GM23338 (cell line): ENCODE measurements around the gene FXYD6. TPM values are rescaled to one million over a fixed set of nuclear protein-coding genes. Genes with fewer than 3 reads are reported as not detected.

Experiments
- ATAC-seq: fragments of 200-7000 bp; cut with Tn5 transposase; 3 replicates; pipeline ENCODE4 v1.9.1; 2020
- DNase-seq: peaks from one replicate; pipeline ENCODE4 v3.0.0-alpha.2; 2015; ENCODE audit warnings: low spot score
- H2AFZ ChIP-seq: fragments of 200-600 bp; sonication (generic); 2 replicates; pipeline ENCODE4 v1.8.0; 2016; ENCODE audit warnings: antibody characterized with exemption, mild to moderate bottlenecking, moderate library complexity
- H3F3A ChIP-seq: fragments of 200-600 bp; sonication (generic); replicated peaks from 2 replicates; pipeline ENCODE4 v1.8.0; 2017; ENCODE audit warnings: antibody characterized with exemption, mixed run types, low read depth
- H3K27ac ChIP-seq: fragments of 200-600 bp; sonication (generic); 2 replicates; pipeline ENCODE4 v1.6.1; 2016; ENCODE audit warnings: low read depth
- H3K27me3 ChIP-seq: fragments of 200-600 bp; sonication (generic); 2 replicates; pipeline ENCODE4 v1.8.0; 2016; ENCODE audit warnings: mild to moderate bottlenecking, mixed run types, moderate library complexity; ENCODE audit not compliant: insufficient read depth
- H3K36me3 ChIP-seq: fragments of 200-600 bp; sonication (generic); 2 replicates; pipeline ENCODE4 v1.8.0; 2016; ENCODE audit warnings: mild to moderate bottlenecking; ENCODE audit not compliant: insufficient read depth
- H3K4me1 ChIP-seq: fragments of 200-600 bp; sonication (generic); 2 replicates; pipeline ENCODE4 v1.8.0; 2016; ENCODE audit warnings: mild to moderate bottlenecking, moderate library complexity; ENCODE audit not compliant: insufficient read depth
- H3K4me2 ChIP-seq: fragments of 200-600 bp; sonication (generic); 2 replicates; pipeline ENCODE4 v1.7.1; 2017; ENCODE audit warnings: mixed run types
- H3K4me3 ChIP-seq: fragments of 200-600 bp; sonication (generic); 2 replicates; pipeline ENCODE4 v1.6.1; 2016; ENCODE audit warnings: mixed run types
- H3K79me2 ChIP-seq: fragments of 200-600 bp; sonication (generic); replicated peaks from 2 replicates; pipeline ENCODE4 v1.8.0; 2017; ENCODE audit warnings: mild to moderate bottlenecking; ENCODE audit not compliant: insufficient read depth
- H3K9me2 ChIP-seq: fragments of 200-600 bp; sonication (generic); 2 replicates; pipeline ENCODE4 v1.8.0; 2017; ENCODE audit not compliant: insufficient read depth
- H4K20me1 ChIP-seq: fragments of 200-600 bp; sonication (generic); replicated peaks from 2 replicates; pipeline ENCODE4 v1.8.0; 2017; ENCODE audit warnings: mild to moderate bottlenecking; ENCODE audit not compliant: insufficient read depth
- H3K27ac Mint-ChIP-seq: 2 replicates; pipeline ENCODE4 v1.8.0; 2020; ENCODE audit warnings: inconsistent platforms, mild to moderate bottlenecking, moderate library complexity, mixed read lengths
- H3K27me3 Mint-ChIP-seq: 3 replicates; pipeline ENCODE4 v1.8.0; 2022; ENCODE audit warnings: low read depth, mild to moderate bottlenecking, moderate library complexity, mixed read lengths, inconsistent platforms; ENCODE audit not compliant: insufficient read depth, poor library complexity
- H3K36me3 Mint-ChIP-seq: 3 replicates; pipeline ENCODE4 v1.8.0; 2021; ENCODE audit warnings: low read depth, mild to moderate bottlenecking, inconsistent platforms, moderate library complexity, mixed read lengths
- H3K4me1 Mint-ChIP-seq: 3 replicates; pipeline ENCODE4 v1.8.0; 2020; ENCODE audit warnings: mild to moderate bottlenecking, inconsistent platforms, mixed read lengths
- H3K4me3 Mint-ChIP-seq: 3 replicates; pipeline ENCODE4 v1.8.0; 2021; ENCODE audit warnings: moderate library complexity, mild to moderate bottlenecking, inconsistent platforms, mixed read lengths
- H3K9me3 Mint-ChIP-seq: 3 replicates; pipeline ENCODE4 v1.8.0; 2020; ENCODE audit warnings: moderate library complexity, mild to moderate bottlenecking, inconsistent platforms, mixed read lengths
- CREB1 ChIP-seq: fragments of 250-450 bp; sonication (Bioruptor Pico); IDR thresholded peaks from 2 replicates; pipeline ENCODE4 v1.5.0; 2020; ENCODE audit warnings: low read depth, mild to moderate bottlenecking, moderate library complexity
- EZH2 ChIP-seq: fragments of 200-600 bp; sonication (generic); IDR thresholded peaks from one replicate; pipeline ENCODE4 v1.8.0; 2017; ENCODE audit warnings: antibody characterized with exemption, mild to moderate bottlenecking, low read depth; ENCODE audit not compliant: unreplicated experiment
- EZH2phosphoT487 ChIP-seq: fragments of 200-600 bp; sonication (generic); IDR thresholded peaks from one replicate; pipeline ENCODE4 v1.8.1; 2018; ENCODE audit warnings: antibody characterized with exemption; ENCODE audit not compliant: unreplicated experiment
- JUNB ChIP-seq: IDR thresholded peaks from one replicate; pipeline ENCODE4 v1.6.1; 2016; ENCODE audit warnings: antibody characterized with exemption; ENCODE audit not compliant: unreplicated experiment
- NANOG ChIP-seq: IDR thresholded peaks from 2 replicates; pipeline ENCODE4 v1.6.1; 2016; ENCODE audit warnings: antibody characterized with exemption, borderline replicate concordance
- POLR2AphosphoS5 ChIP-seq: IDR thresholded peaks from 2 replicates; pipeline ENCODE4 v1.6.1; 2016; ENCODE audit warnings: antibody characterized with exemption, low read depth
- ZNF114 ChIP-seq: fragments of 250-450 bp; sonication (Bioruptor Pico); IDR thresholded peaks from 2 replicates; pipeline ENCODE4 v1.5.0; 2020; ENCODE audit warnings: mild to moderate bottlenecking, moderate library complexity
- ZNF331 ChIP-seq: fragments of 250-450 bp; sonication (Bioruptor Pico); IDR thresholded peaks from 2 replicates; pipeline ENCODE4 v1.5.0; 2020; ENCODE audit warnings: low read depth, mild to moderate bottlenecking, moderate library complexity
- polyA plus RNA-seq: library from polyadenylated mRNA; unstranded; fragments of >200 nt; fragmentation: Nextera tagmentation; extraction: Ambion mirVana; gene quantifications from 2 replicates; pipeline ENCODE4 v1.2.1, GENCODE V29; 2016
- total RNA-seq: library from RNA; depleted of rRNA; stranded (reverse); fragments of >200 nt; shearing (Covaris generic); gene quantifications from 2 replicates; pipeline ENCODE4 v1.2.3, GENCODE V29; 2014
- TF ChIP-seq, protein P1 (sequence below): IDR thresholded peaks from 2 replicates; pipeline ENCODE4 v1.6.1; 2016; ENCODE audit warnings: antibody characterized with exemption
- TF ChIP-seq, protein P2 (sequence below): fragments of 250-450 bp; sonication (Bioruptor Pico); IDR thresholded peaks from 2 replicates; pipeline ENCODE4 v1.5.0; 2020; ENCODE audit warnings: mild to moderate bottlenecking, moderate library complexity
- TF ChIP-seq, protein P3 (sequence below), 2 experiments: fragments of 200-600 bp in 1 of 2; sonication (generic) in 1 of 2; conservative IDR thresholded peaks; 2 replicates each; pipeline versions ENCODE4 v1.5.1 to v1.6.1; 2016 to 2017; ENCODE audit warnings: antibody characterized with exemption in 2 of 2, low read depth in 2 of 2, mild to moderate bottlenecking in 2 of 2, moderate library complexity in 1 of 2

FXYD6 gene
- total and polyA plus RNA-seq, 2 experiments from 2014 or later, result 26.2 to 30.7 TPM

DNA sequence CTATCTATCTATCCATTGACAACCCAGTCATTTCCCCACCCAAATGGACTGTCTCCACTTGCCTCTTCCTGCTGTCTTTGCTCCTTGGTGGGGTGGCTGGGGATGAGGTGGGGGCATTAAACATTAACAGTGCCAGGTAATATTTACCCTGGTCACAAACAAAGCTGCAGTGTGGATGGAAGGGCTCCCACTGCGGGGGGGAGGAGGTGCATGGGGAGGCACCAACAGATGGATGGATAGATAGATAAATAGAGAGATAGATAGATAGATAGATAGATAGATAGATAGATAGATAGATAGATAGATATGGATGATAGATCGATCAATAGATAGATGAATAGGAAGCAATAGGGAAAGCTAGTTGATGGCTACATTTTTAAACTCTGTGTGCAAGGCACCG is 49.6 kb downstream of the FXYD6 start:
- DNase-seq (no peak), ATAC-seq (no peak)
- H3K27me3 ChIP-seq, result no peaks in the 10 kb centered on the region
- Mint-ChIP-seq H3K27ac (no peak overlapping the region), H3K36me3 (no peaks in the 10 kb centered on the region), H3K4me3 (no peak overlapping the region), H3K27me3 (peaks cover 30% of the 10 kb centered on the region), H3K4me1 (peaks cover 39% of the 10 kb centered on the region), H3K9me3 (no peaks in the 10 kb centered on the region)
- no peak overlapping the region for H3K4me2 ChIP-seq
- no peaks in the 10 kb centered on the region for H3K9me2 ChIP-seq
- H3K36me3 ChIP-seq, result no peaks in the 10 kb centered on the region
- H3K79me2 ChIP-seq, result no peaks in the 10 kb centered on the region
- H4K20me1 ChIP-seq, result no peaks in the 10 kb centered on the region
- peaks cover 8% of the 10 kb centered on the region; the same call in 1 of the 2 replicates for H3K4me1 ChIP-seq
- H2AFZ ChIP-seq, result no peak overlapping the region
- no peak overlapping the region for H3K27ac ChIP-seq
- H3K4me3 ChIP-seq, result no peak overlapping the region
- TF ChIP-seq ZNF114 (CRISPR knock-in tag), result no peak
- no peak for TF ChIP-seq JUNB
- TF ChIP-seq EZH2, result no peak
- TF ChIP-seq, protein P1, sequence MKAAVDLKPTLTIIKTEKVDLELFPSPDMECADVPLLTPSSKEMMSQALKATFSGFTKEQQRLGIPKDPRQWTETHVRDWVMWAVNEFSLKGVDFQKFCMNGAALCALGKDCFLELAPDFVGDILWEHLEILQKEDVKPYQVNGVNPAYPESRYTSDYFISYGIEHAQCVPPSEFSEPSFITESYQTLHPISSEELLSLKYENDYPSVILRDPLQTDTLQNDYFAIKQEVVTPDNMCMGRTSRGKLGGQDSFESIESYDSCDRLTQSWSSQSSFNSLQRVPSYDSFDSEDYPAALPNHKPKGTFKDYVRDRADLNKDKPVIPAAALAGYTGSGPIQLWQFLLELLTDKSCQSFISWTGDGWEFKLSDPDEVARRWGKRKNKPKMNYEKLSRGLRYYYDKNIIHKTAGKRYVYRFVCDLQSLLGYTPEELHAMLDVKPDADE, result no peak
- TF ChIP-seq, protein P2, sequence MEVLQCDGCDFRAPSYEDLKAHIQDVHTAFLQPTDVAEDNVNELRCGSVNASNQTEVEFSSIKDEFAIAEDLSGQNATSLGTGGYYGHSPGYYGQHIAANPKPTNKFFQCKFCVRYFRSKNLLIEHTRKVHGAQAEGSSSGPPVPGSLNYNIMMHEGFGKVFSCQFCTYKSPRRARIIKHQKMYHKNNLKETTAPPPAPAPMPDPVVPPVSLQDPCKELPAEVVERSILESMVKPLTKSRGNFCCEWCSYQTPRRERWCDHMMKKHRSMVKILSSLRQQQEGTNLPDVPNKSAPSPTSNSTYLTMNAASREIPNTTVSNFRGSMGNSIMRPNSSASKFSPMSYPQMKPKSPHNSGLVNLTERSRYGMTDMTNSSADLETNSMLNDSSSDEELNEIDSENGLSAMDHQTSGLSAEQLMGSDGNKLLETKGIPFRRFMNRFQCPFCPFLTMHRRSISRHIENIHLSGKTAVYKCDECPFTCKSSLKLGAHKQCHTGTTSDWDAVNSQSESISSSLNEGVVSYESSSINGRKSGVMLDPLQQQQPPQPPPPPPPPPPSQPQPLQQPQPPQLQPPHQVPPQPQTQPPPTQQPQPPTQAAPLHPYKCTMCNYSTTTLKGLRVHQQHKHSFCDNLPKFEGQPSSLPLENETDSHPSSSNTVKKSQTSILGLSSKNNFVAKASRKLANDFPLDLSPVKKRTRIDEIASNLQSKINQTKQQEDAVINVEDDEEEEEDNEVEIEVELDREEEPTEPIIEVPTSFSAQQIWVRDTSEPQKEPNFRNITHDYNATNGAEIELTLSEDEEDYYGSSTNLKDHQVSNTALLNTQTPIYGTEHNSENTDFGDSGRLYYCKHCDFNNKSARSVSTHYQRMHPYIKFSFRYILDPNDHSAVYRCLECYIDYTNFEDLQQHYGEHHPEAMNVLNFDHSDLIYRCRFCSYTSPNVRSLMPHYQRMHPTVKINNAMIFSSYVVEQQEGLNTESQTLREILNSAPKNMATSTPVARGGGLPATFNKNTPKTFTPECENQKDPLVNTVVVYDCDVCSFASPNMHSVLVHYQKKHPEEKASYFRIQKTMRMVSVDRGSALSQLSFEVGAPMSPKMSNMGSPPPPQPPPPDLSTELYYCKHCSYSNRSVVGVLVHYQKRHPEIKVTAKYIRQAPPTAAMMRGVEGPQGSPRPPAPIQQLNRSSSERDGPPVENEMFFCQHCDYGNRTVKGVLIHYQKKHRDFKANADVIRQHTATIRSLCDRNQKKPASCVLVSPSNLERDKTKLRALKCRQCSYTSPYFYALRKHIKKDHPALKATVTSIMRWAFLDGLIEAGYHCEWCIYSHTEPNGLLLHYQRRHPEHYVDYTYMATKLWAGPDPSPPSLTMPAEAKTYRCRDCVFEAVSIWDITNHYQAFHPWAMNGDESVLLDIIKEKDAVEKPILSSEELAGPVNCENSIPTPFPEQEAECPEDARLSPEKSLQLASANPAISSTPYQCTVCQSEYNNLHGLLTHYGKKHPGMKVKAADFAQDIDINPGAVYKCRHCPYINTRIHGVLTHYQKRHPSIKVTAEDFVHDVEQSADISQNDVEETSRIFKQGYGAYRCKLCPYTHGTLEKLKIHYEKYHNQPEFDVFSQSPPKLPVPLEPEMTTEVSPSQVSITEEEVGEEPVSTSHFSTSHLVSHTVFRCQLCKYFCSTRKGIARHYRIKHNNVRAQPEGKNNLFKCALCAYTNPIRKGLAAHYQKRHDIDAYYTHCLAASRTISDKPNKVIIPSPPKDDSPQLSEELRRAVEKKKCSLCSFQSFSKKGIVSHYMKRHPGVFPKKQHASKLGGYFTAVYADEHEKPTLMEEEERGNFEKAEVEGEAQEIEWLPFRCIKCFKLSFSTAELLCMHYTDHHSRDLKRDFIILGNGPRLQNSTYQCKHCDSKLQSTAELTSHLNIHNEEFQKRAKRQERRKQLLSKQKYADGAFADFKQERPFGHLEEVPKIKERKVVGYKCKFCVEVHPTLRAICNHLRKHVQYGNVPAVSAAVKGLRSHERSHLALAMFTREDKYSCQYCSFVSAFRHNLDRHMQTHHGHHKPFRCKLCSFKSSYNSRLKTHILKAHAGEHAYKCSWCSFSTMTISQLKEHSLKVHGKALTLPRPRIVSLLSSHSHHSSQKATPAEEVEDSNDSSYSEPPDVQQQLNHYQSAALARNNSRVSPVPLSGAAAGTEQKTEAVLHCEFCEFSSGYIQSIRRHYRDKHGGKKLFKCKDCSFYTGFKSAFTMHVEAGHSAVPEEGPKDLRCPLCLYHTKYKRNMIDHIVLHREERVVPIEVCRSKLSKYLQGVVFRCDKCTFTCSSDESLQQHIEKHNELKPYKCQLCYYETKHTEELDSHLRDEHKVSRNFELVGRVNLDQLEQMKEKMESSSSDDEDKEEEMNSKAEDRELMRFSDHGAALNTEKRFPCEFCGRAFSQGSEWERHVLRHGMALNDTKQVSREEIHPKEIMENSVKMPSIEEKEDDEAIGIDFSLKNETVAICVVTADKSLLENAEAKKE (CRISPR knock-in tag), result no peak
- TF ChIP-seq EZH2phosphoT487, result no peak
- no peak for TF ChIP-seq POLR2AphosphoS5
- no peak for TF ChIP-seq ZNF331 (CRISPR knock-in tag)
- TF ChIP-seq, protein P3, sequence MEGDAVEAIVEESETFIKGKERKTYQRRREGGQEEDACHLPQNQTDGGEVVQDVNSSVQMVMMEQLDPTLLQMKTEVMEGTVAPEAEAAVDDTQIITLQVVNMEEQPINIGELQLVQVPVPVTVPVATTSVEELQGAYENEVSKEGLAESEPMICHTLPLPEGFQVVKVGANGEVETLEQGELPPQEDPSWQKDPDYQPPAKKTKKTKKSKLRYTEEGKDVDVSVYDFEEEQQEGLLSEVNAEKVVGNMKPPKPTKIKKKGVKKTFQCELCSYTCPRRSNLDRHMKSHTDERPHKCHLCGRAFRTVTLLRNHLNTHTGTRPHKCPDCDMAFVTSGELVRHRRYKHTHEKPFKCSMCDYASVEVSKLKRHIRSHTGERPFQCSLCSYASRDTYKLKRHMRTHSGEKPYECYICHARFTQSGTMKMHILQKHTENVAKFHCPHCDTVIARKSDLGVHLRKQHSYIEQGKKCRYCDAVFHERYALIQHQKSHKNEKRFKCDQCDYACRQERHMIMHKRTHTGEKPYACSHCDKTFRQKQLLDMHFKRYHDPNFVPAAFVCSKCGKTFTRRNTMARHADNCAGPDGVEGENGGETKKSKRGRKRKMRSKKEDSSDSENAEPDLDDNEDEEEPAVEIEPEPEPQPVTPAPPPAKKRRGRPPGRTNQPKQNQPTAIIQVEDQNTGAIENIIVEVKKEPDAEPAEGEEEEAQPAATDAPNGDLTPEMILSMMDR (conservative IDR thresholded peaks at IDR 0.05; ENCODE audit: low read depth in 2 of 2), result no peak
- TF ChIP-seq NANOG, result no peak
- no peak for TF ChIP-seq CREB1 (CRISPR knock-in tag)
- H3F3A ChIP-seq, result no peaks in the 10 kb centered on the region
